Activated CD8-positive, alpha-beta memory T cell treated with anti-CD3 and anti-CD28 coated beads for 36 hours (primary cell): ENCODE results near the gene FEZF2. TPM values are rescaled to one million over a fixed set of nuclear protein-coding genes. Genes with fewer than 3 reads are reported as not detected.

Source experiments
- CTCF ChIA-PET: fragments of 350-600 bp; sonication (Branson Sonifier 250); formaldehyde crosslinking; loops from one replicate; lab custom pipeline; 2021; ENCODE audit warnings: antibody characterized with exemption; lab: Charles Lee
- POLR2A ChIA-PET: fragments of 350-600 bp; sonication (Branson Sonifier 250); formaldehyde crosslinking; loops from one replicate; lab custom pipeline; 2021; ENCODE audit warnings: antibody characterized with exemption; lab: Charles Lee
- total RNA-seq, 2 experiments: library from RNA; stranded (reverse); gene quantifications; one replicate each; pipeline ENCODE4 v1.2.3, GENCODE V29; 2021

The FEZF2 gene
- not detected for total RNA-seq

DNA sequence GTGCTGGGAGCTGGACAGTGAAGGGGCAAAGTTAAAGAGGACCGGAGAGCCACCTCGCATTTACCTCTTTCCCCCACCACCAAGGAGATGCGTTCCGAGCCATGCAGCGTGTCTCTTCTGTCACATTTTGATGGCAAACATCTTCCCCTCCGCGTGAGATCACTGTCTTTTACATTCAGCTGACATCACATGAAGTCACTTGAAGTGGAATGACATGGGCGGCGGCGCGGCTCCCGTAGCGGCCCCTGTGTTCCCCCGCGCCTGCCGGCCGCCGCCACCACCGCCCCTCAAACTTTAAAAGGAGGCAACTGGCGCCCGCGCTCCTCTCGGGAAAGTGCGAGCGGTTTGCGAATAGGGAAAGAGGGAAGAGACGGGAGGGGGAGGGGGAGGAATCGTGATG, at the start of gene FEZF2:
FEZF2 (minus strand) TSS at position 336 of the 400 bp plus-strand sequence. CDS start 682 bp downstream, outside the sequence.
- CTCF ChIA-PET, result no interaction called here
- POLR2A ChIA-PET, result no interaction called here

DNA sequence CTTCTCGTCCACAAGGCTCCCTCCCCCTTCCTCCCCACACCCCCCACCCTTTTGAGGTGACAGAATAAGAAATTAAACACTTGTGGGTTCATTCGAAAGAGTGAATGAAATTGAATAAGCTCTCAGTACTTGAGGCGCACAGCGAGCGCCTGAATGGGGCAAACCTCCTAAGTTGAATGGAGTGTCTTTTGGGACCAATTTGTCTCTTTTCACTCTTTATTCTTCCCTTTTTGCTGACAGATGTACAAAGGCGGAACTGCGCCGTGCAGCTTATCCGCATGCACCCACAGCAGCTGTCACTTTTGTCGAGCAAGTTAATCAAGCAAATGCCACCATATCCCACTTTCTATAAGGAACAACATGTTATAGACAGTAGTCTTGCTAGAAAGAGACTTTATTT, 47.9 kb upstream of the FEZF2 start:
- CTCF ChIA-PET, result no interaction called here
- POLR2A ChIA-PET, result no interaction called here

DNA sequence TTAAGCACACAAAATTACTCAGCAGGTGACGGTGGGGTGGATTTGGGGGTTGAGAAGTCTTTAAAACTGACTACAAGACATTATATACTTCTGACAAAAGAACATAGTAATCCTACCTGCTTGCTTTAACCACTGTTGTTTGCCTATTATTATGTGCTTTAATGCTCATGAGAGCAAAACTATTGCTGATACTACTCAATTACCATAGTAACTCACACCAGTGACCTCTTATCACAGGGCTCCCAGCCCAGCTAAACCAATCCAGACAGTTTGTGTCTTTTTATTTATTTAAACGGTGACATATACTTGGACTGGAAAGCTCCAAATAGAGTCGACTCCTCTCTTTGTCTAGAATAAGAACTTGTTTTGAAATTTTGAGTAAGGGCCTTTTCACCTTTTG, 42.8 kb upstream of the FEZF2 start:
- ChIA-PET CTCF (no interaction called here), POLR2A (no interaction called here)

DNA sequence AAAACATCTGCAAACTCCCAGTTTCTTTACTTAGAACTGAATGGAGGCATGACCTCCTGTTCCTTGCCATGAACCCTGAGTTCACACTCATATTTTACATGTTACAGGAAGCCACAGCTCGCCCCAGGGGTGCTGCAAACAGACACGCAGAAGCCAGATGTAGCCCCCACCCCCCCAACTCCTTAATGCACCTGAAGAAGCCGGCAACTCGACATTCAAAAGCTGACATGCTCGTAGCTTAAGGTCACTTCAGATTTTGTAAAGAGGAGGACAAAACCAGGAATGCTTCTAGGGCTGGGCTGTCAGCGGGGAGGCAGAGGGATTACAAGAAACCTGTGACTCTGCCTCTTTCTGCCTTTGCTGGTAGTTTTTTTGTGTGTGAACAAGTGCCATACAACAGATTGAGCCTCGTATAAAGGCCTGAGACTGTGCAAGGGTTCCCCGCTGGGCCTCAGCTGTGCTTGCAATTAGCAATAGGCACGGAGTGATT, 42.0 kb upstream of the FEZF2 start:
- ChIA-PET POLR2A (no interaction called here), CTCF (interaction anchor here (0.7 kb wide), 1 partner anchor 38 kb away, joined by 3 read pairs; no protein-coding TSS in a partner anchor)

DNA sequence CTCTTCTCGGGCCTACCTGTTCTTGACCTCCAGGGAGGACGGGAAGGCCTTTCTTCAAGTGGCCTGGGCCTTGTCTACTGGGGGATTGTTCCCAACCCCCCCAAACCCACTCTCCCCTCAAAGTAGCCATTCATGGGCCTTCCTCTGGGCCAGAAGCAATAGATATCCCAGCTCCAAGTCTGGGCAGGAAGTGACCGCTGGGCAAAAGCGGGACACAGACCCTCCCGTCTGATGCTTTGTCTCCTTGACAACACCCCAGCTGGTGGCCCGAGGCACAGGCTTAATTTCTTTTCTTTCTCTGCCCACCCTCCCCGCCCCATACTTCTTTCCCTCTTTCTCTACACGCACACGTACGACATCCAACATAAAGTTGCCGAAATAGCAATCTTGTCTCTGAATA, 41.4 kb upstream of the FEZF2 start:
- POLR2A ChIA-PET, result no interaction called here

DNA sequence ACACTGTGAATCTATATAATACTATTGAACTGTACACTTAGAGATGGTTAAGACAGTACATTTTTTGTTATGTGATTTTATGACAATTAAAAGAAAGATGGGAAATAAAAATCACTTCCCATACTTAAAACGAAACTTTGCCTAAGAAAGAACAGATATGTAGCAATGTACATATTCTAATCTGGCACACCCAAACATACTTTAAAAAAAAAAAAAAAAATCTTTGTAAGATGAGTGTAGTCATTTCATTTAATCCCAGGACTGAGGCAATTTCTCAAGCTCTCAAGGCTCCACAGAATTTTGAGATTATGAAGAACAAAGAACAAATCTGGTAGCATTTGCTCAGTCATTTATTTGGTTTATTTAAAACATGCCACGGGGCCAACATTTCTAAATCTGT, 40.3 kb upstream of the FEZF2 start:
- POLR2A ChIA-PET, result no interaction called here
- CTCF ChIA-PET, result no interaction called here

More for the DNA sequence above, 41.4 kb upstream of the FEZF2 start:
- CTCF ChIA-PET, result interaction anchor here (0.7 kb wide), 1 partner anchor 39 kb away, joined by 3 read pairs; no protein-coding TSS in a partner anchor

DNA sequence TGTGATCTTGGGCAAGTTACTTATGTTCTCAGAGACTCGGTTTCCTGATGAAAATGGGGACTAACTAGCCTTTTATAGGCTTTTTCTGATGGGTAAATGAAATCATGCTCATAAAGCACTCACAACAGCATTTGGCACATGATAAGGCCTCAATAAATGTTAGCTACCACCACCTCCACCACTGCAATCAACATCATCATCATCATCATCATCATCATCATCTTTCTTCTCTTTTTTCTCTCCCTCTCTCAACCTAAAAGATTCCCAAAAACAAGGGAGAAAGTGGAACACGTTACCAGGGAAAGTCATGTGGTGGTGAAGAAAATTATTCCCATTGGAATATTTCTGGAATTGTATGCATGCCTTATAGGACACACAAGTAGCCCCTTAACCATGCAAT, 33.6 kb upstream of the FEZF2 start:
- POLR2A ChIA-PET, result no interaction called here
- CTCF ChIA-PET, result no interaction called here

DNA sequence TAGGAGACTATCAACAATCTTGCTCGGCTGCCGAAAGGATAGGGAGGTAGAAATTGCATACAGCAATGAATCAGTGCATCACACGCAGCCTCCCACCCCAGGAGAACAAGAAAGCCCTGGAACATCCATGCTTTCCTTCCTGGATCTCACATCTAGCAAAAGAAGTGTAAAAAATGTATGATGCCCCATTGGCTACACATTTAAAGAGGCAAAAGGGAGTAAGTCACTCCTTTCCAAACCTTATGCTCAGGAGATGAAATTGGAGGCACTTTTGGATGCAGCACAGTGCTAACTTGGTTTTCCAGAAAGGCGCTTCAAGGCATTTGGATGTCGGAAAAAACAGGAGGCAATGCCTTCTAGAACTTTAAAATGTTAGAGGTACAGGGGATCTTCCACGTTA, 32.2 kb upstream of the FEZF2 start:
- CTCF ChIA-PET, result no interaction called here
- POLR2A ChIA-PET, result no interaction called here

DNA sequence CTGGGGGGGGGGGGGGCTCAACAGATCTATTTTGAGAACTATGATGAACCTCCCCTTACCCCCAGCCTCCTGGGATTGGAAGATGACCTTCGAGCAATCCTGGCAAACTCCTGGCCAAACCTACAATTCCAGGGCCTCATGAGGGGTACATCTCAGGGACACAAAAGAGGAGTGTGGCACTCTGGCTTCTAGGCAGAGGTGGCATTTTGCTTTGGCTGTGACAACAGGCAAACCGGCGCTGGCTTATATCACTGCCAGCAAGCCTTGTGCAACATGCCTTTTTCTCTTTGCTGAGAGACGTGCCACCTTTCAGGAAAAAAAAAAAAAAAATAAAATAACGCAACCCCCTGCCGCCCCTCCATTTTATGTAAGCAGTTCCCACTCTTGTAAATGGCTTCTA, 31.8 kb upstream of the FEZF2 start:
- ChIA-PET CTCF (no interaction called here), POLR2A (no interaction called here)

DNA sequence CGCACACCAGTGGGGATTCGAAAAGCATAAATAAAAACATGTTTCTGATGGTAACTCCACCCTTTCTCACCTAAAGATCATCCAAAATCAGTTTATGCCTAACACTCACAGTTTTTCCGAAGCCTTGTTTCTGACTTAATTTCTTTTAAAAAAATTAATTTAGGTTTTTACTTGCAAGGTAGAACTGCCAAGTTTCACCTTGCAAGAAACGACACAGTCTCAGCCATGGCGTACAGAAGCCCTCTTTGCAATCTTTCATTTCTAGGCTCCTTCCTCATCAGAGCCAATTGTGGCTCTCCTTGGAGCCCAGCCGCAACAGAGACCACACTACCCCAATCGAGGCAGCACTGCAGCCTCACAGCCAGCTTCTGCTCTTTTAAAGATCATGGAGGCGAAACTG, 31.0 kb upstream of the FEZF2 start:
- POLR2A ChIA-PET, result no interaction called here
- CTCF ChIA-PET, result no interaction called here

DNA sequence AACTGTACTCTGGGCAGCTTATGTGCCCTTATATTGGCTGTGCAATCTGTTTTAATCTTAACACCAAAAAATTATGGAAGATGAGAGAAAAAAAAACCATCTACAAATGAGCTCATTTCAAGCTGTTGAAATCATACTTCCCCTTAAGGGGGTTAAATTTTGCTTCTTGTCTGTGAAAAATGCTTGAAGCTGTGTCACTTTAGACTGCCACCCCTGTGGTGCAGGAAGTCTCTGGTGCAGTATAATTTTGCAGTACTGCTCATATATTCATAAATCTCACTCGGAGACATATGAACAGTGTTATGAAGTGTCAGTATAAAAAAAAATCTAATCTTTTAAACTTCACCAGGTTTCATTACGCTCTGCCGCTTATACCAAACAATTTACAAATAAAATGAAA, 30.4 kb upstream of the FEZF2 start:
- ChIA-PET CTCF (no interaction called here), POLR2A (no interaction called here)

DNA sequence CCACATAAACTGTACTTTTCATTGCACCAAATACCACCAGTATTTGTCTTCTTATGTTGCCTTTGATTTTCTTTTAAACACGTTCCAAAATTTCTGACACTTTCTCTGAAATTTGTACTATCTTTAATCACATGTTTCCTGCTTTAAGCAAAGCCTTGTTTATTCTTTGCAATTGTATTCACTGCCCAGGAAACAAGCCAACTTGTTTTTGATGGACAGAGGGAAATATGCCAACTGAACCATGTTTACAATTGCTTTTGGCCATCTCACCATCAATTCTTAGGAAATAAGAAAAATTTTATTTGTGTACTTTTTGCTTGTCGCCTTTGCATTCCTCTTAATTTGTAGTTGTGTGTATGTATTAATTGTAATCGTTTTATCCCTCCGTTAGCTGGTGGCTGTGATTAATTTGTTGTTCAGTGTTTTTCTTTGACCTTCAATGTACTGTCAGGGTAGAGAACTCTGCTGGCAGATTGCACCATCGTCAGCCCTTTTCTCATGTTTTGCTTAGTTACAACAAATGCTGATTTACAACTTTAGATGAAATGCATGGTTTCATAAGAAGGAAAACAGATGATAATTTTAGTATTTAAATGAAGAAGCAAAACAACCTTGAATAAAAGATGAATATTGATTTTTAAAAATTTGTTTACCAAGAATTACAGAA, 19.4 kb upstream of the FEZF2 start:
- POLR2A ChIA-PET, result no interaction called here
- CTCF ChIA-PET, result no interaction called here

DNA sequence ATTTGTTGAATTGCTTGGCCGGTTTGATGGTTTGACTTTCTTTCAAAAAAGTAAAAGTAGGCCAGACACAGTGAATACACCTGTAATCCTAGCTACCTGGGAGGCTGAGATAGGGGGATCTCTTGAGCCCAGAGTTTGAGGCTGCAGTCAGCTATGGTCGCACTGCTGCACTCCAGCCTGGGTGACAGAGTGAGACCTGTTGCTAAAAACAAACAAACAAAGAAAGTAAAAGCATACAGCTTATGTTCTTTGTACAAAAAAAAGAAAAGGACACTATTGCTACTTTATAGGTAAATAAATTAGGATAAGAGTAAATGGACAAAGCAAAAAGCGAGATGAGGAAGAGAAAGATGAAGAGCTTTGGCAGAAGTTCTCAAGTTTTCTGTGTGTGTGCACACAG, 13.9 kb upstream of the FEZF2 start:
- POLR2A ChIA-PET, result no interaction called here
- CTCF ChIA-PET, result interaction anchor here (0.6 kb wide), 1 partner anchor 98 kb away, joined by 3 read pairs; no protein-coding TSS in a partner anchor

DNA sequence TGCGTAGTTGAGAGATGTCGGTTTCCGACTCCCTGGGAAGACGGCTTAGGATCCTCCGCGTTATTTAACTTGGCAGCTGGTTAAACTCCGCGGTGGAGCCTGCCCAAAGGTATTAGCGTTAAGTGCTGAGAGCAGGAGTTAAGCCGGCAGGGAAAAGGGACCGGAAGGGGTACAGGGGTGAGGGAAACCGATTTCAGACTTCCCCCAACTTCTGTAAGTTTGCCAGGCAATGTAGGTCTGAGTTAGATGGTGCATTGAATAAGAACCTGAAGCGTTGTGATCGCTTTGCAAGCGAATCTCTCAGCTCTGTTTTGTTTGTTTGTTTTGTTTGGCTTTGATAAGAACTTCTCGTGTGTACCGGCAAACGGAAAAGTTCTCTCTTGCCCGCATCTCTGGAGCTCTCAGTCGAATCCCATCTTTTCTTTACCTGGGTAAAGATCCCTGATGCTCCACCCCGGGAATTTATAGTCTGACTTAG, 6.0 kb upstream of the FEZF2 start:
- ChIA-PET POLR2A (no interaction called here), CTCF (no interaction called here)

DNA sequence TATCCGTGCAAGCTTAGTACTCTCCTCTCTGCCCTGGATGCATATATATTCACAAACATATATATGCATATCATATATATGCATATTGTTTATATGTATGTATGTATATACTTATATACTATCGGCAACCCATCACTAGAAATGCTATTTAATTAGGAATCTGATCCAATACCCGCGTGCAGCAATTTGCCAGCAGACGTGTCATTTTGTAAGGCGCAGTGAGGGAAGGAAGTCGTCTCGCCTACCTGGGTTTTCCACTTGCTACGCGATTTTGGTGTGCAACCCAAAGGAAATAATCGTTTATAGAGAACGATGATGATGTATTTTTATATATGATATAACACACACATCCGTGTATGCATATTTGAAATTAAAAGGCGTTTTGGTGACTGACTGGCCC, 5.6 kb upstream of the FEZF2 start:
- CTCF ChIA-PET, result no interaction called here
- POLR2A ChIA-PET, result no interaction called here

DNA sequence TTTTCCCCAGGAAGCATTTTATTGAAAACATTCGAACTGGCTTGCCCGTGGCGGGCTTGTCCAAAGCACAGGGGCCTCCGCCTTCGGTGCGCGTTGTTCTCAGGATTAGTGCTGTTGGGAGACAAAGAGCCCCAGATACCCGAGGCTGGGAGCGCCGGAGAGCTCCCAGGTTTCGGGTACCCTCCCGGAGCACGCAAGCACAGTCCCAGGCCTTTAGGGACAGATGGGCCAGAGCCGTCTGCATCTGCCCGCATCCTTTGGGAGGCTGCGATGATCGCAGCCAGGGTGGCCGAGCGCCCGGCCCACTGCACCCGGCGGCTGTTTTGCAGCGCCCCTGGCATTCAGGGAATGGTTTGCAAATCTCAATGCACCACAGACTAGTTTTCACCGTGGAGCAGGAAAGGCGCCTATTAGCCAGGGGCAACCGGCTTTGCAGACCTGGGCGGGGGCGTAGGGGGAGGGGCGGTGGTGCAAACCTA, 5.0 kb upstream of the FEZF2 start:
- ChIA-PET POLR2A (no interaction called here), CTCF (no interaction called here)

DNA sequence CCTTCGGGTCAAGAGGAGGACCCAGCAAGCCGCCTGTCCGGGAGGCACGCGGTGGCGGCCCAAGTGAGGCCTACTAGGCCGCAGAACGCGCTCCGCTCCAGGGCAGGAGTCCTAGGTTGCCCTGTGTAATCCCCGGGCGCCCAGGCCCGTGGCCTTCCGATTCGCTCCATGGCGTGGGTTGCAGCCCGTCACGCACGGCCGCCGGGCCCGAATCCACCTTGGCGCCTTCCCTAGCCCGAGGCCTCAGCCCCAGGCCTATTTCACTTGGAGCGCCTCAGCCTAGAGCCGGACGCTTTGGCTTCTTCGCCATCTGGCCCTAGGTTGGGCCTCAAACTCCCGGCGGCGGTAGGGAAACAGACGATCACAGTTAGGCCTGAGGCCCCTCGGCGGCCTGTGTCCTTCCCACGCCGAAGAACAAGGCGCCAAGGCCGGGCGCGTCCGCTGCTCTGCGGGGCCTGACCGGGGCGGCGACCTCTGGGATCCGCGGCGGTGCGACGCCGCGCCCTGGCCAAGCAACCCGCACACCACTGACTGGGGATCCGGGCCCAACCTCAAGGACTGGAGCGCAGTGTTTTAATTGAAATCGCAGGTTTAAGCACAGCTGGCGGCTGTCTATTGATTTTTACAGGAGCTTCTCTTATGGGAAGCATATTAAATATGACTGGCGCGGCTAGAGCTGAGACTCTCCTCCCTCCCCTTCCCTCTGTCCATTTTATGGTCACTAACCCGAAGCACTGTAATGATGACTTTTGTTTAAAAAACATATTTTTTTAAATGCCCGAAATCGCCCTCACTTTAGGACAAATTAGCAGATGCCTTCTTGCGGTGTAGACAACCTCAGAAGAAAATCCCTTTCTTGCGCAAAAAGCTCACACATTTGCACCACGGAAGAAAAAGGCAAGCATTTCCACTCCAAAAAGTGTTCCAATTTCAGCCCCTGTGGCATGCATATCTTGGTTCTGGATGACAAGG, 3.8 kb upstream of the FEZF2 start:
- CTCF ChIA-PET, result no interaction called here

DNA sequence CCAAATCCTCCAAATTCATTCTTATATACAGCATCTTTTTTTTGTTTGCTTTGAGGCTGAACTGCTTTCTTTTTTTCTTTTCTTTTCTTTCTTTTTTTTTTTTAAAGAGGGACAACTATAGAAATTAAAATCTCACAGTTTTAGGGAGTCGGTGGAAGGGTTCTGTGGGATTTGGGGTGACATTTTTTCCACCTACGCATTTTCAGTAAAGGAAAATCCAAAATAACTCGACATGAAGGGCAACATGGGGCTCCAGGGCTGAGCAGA, 3.0 kb upstream of the FEZF2 start:
- CTCF ChIA-PET, result no interaction called here
- POLR2A ChIA-PET, result no interaction called here

More for the DNA sequence above, 3.8 kb upstream of the FEZF2 start:
- POLR2A ChIA-PET, result no interaction called here

DNA sequence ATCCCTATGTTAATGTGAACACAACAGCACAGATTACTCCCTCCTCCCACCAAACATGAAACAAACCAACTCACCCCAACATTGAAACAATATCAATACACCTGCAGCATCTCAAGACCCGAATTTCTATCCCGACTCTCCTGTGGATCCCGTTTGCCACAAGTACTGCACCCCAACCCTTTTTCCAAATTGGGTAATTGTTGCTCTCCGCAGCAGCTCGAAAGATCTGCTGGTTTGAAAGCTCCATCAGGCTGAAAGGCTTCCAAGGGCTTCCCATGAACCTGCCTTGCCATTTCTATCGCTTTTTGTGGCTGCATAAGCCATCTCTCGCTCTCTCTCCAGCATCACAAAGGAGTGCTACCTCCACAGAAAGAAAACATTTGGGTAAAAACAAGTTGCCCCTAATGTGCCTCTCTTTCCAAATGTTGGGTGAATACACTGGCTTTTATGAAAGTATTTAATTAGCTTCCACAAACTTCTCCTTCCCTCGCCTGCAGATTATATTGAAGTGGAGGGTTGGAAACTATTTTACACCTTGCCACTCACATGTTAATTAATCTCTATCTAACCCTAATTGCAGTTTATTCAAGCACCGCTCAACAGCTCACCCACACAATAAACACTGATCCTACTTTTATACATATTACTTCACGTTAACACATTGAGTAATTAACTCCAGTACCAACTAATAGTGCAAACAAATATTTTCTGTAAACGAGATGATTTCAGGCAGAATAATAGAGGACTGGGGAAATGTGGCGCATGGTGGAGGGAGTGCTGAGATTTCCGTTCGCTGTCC, 2.5 kb upstream of the FEZF2 start:
- ChIA-PET CTCF (no interaction called here), POLR2A (no interaction called here)
